Lung (tissue), 12 donors: ENCODE results near the gene ENKD1. TPM values are rescaled to one million over a fixed set of nuclear protein-coding genes. Genes with fewer than 3 reads are reported as not detected.
A peak's percentile ranks its signal among the peaks of the same experiment; 100 is the strongest.

Experiments used
- ATAC-seq: fragments of 200-7000 bp; cut with Tn5 transposase; one replicate; pipeline ENCODE4 v1.9.1; 2020; ENCODE audit warnings: moderate number of reproducible peaks; ENCODE audit not compliant: insufficient read depth, low FRiP score
- DNase-seq, 3 donors: peaks; one replicate each; pipeline ENCODE4 v3.0.0-alpha.2; 2013 to 2017
- H3K27ac ChIP-seq, 2 donors: one replicate each; pipeline ENCODE4 v1.5.1; 2013; ENCODE audit warnings: mild to moderate bottlenecking in 2 of 2, moderate library complexity in 2 of 2, control low read depth in 1 of 2, inconsistent platforms in 1 of 2, low read depth in 1 of 2, low read length in 1 of 2
- H3K27me3 ChIP-seq, 3 donors: one replicate each; pipeline ENCODE4 v1.5.1; 2013; ENCODE audit warnings: low read length in 2 of 3; ENCODE audit not compliant: control insufficient read depth in 3 of 3, insufficient read depth in 3 of 3
- H3K36me3 ChIP-seq, 4 donors: one replicate each; pipeline ENCODE4 v1.5.1; 2013; ENCODE audit warnings: low read length in 4 of 4, mild to moderate bottlenecking in 1 of 4, moderate library complexity in 1 of 4; ENCODE audit not compliant: control insufficient read depth in 4 of 4, insufficient read depth in 4 of 4
- H3K4me1 ChIP-seq, 5 donors: one replicate each; pipeline ENCODE4 v1.5.1; 2013; ENCODE audit warnings: low read length in 5 of 5, mild to moderate bottlenecking in 2 of 5, moderate library complexity in 1 of 5; ENCODE audit not compliant: control insufficient read depth in 5 of 5, insufficient read depth in 5 of 5
- H3K4me3 ChIP-seq: one replicate; pipeline ENCODE4 v1.5.1; 2013; ENCODE audit warnings: mild to moderate bottlenecking, control low read depth, moderate library complexity
- H3K9ac ChIP-seq, 2 donors: one replicate each; pipeline ENCODE4 v1.5.1; 2013; ENCODE audit warnings: low read length in 2 of 2, control low read depth in 1 of 2; ENCODE audit not compliant: insufficient read depth in 1 of 2
- H3K9me3 ChIP-seq, 4 donors: one replicate each; pipeline ENCODE4 v1.5.1; 2013; ENCODE audit warnings: low read length in 3 of 4, mild to moderate bottlenecking in 1 of 4, moderate library complexity in 1 of 4; ENCODE audit not compliant: control insufficient read depth in 4 of 4, insufficient read depth in 3 of 4
- CTCF ChIP-seq: IDR thresholded peaks from 2 replicates; pipeline ENCODE4 v1.5.1; 2012; ENCODE audit warnings: mild to moderate bottlenecking; ENCODE audit errors: control extremely low read depth, extremely low read depth
- WGBS, 2 donors: extraction: QIAGEN DNeasy Blood & Tissue Kit; methylation state at CpG; one replicate each; pipeline ENCODE4 v1.1.7; 2013; 5-methylcytosine and 5-hydroxymethylcytosine counted together
- polyA plus RNA-seq, 2 donors: library from polyadenylated mRNA; stranded (reverse); fragments of 200-250 nt; gene quantifications; one replicate each; pipeline ENCODE4 v1.2.1, GENCODE V29; 2013
- total RNA-seq, 2 donors: library from RNA; depleted of rRNA in 1 of 2; stranded (reverse); fragments of >200 nt in 1 of 2; gene quantifications; one replicate each; pipeline ENCODE4 v1.2.1, GENCODE V29; 2014 to 2021
- donor health status: control.
- donor health status: control.
- donor health status: Bipolar disorder and iron deficiency.
- donor health status: healthy.
- donor health status: DM: yes; HTN: yes; CAD: no.

ENKD1 gene
- total and polyA plus RNA-seq, 4 donors, result 24.4 to 35.9 (median 31.1) TPM

- DNase-seq (peak in 1 of 3 donors; percentile 7), ATAC-seq (no peak)
- no peak for TF ChIP-seq CTCF
- no peak overlapping the region for H3K27ac ChIP-seq
- WGBS, 2 donors, result 65 to 83% methylated on average over 35 of the region's 35 CpGs
- H3K36me3 ChIP-seq, result no peaks in the 10 kb centered on the region
- H3K9ac ChIP-seq, result no peak overlapping the region
- H3K9me3 ChIP-seq, result no peaks in the 10 kb centered on the region
- peaks cover 0 to 57% (median 54%) of the 10 kb centered on the region in 3 donors for H3K27me3 ChIP-seq
- peaks cover 0 to 9% (median 5%) of the 10 kb centered on the region in 5 donors for H3K4me1 ChIP-seq
- H3K4me3 ChIP-seq, result no peak overlapping the region
These were observed 17.7 kb downstream of the ENKD1 start for GRCh38 chr16:67648764-67649407.

GRCh38 chr16:67648088-67648763 is 18.3 kb downstream of the ENKD1 start:
- peaks cover 0 to 4% (median under 1%) of the 10 kb centered on the region in 5 donors for H3K4me1 ChIP-seq
- no peak overlapping the region for H3K9ac ChIP-seq
- H3K36me3 ChIP-seq, result no peaks in the 10 kb centered on the region
- WGBS, 2 donors, result 51 to 77% methylated on average over 56 to 65 of the region's 65 CpGs
- peaks cover 0 to 56% (median 56%) of the 10 kb centered on the region in 3 donors for H3K27me3 ChIP-seq
- DNase-seq (peak in 1 of 3 donors; percentile 12), ATAC-seq (no peak)
- no peak for TF ChIP-seq CTCF
- H3K4me3 ChIP-seq, result no peak overlapping the region
- no peaks in the 10 kb centered on the region for H3K9me3 ChIP-seq
- H3K27ac ChIP-seq, result no peak overlapping the region

GRCh38 chr16:67647681-67648080 is 18.9 kb downstream of the ENKD1 start:
- no peak for TF ChIP-seq CTCF
- Histone ChIP-seq H3K4me1 (peaks cover 0 to 3% (median 0%) of the 10 kb centered on the region in 5 donors), H3K9me3 (no peaks in the 10 kb centered on the region), H3K36me3 (no peaks in the 10 kb centered on the region), H3K9ac (no peak overlapping the region), H3K27me3 (peaks cover 0 to 56% (median 54%) of the 10 kb centered on the region in 3 donors), H3K27ac (no peak overlapping the region), H3K4me3 (no peak overlapping the region)
- DNase-seq, result no peak
- 86 to 90% methylated on average over 11 to 13 of the region's 13 CpGs for WGBS, 2 donors
- ATAC-seq, result no peak
